ENCODE results near the gene HPRT1. TPM values are rescaled to one million over a fixed set of nuclear protein-coding genes. Genes with fewer than 3 reads are reported as not detected.

The HPRT1 gene
- total RNA-seq, 1 experiment from 2014 or later, result 51.9 TPM

DNA sequence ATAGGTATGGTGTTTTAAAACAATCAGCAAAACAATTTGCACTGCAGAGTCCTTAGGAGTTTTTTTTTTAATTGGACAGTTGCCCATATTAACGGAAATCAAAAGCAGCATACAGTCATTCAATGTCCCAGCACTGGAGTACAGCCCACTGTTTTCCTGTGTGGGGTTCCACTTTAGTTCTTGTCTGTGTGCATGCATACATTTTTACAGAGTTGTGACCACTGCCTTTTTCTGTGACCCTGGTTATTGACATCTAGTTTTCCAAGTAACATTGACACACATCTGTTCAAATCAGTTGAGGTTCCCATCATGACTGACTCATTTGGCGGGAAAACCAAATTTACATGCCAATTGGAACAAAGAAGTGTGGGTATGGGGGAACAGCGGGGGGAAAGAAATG, 83.3 kb downstream of the HPRT1 start:
- DNase-seq (ENCODE audit: low read depth), result peak; percentile 26

- no peak for DNase-seq (ENCODE audit: low read depth)
Observed at GRCh38 chrX:134544135-134544512, 84.2 kb downstream of the HPRT1 start.

DNA sequence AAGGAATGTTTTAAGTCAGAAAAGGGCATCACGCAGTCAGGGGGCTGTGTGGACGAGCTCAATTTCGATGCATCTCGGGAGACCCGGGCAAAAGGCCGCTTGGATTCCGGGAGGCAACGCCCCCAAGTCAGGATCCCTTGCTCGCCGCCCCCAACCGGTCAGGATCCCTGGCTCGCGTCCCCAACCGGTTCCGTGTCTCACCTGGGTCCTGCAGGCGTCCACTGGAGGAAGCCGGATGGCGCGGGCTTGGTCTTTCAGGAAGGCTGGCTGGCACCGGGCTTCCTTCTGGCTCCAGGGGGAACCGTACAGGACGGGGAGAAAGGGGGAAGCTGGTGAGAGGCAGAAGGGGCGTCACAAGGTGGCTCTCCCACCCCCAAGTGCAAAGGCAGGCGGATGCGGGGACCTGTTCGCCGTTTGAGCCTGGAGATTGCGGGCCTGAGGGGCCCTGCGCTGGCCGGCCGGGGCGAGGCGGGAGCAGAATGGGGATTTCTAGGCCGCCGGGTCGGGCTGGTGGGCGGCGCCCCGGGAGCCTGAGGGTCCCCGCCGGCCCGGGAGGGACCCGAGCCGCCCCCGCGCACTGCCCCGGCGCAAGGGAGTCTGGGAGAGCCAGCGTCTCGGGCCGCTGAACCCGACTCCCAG, 84.7 kb downstream of the HPRT1 start:
- DNase-seq (ENCODE audit: low read depth), result no peak

DNA sequence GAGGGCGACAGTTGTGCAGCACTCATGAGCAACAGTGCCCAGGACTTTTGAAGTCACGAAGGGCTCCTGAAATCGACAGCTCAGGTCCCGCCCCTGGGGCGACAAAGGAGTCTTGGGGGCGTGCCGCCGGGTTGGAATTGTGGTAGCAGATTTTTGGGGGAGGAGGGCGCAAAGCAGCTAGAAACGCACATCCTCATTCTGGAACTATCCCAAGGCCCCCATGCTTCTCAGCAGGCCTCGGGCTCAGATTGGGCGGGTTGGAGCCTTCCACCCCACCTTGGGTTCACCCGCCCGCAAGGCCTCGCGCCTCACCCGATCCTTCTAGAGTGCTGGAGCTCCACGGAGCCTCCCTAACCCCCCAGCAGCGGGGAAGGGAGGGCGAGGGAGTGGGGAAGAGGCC, 85.5 kb downstream of the HPRT1 start:
- no peak for DNase-seq (ENCODE audit: low read depth)

DNA sequence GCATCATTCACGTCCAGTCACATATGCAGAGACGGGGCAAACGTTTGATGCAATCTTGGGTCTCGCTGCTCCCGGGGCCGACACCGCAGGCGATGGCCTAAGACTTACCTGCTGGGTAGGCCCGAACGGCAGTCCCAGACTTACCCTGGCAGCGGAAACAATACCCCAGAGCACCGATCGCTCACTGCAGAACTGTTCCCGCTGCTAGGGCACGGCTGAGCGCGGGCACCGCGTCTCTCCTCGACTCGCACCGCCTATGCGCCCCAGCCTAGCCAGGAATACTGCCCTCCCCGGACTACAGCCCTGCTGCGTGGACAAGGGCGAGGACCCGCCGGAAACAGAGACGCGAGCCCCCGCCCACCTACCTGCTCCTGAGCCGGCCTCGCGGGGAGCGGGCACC, 86.2 kb downstream of the HPRT1 start:
- no peak for DNase-seq (ENCODE audit: low read depth)

- no peak for DNase-seq (ENCODE audit: low read depth)
Observed at GRCh38 chrX:134547047-134547679, 87.2 kb downstream of the HPRT1 start.

DNA sequence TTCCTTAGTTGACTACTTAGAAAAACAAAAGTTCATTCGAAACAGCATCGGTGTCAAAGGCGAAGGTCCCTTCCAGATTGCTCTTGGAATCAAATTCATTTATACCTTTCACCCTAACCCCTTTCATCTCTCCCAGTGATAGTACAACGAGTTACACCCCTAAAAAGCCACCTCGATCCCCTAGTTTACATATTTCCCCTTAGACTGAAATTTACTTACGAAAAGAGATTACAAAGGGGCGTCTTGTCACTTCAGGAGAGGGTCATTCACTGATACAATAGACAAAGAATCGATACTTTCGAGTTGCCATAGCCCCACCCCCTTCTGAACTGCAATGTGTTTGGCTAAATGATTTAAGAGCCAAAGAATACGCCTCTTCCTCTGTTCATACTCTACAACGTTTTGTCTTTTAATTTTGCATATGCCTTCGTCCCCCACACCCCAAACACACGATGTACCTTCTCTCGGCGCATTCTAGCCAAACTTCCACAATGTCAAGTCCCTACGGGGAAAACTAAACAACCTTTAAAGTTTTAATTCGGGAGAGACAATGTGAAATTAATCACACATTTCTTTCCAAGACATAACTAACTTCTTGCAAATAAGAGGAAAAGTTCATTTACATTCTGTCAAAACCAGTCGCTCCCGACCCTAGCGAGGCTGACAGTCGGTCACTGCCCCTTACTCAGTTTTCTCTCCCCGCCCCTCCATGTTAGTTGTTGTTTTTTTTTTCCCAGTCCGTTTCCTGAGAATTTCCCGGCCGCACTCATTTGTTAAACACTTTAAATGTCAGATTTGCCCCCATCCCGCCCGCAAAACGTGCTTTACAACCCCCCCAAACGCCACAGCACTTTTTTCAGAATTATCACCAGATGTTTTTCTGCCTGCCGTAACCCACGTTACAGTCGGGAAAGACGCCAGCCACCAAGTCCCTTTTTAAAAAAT, 88.6 kb downstream of the HPRT1 start:
- peak; percentile 38 for DNase-seq (ENCODE audit: low read depth)

Other genes starting within 250 kb of the HPRT1 start
- not detected in 2 replicates for gene CCDC160, start 223.0 kb upstream of the HPRT1 start, total RNA-seq (2014; rRNA removed; shearing (Covaris generic))
- gene PHF6, start 86.9 kb upstream of the HPRT1 start, total RNA-seq (2014; rRNA removed; shearing (Covaris generic)), result 40.7 and 57.9 TPM in 2 replicates
- gene PLAC1, start 198.3 kb downstream of the HPRT1 start, total RNA-seq (2014; rRNA removed; shearing (Covaris generic)), result 0.37 TPM in 1 of 2 replicates, not detected in the other

All from M059J (cell line).